ENCODE measurements around the gene CDH4. TPM values are rescaled to one million over a fixed set of nuclear protein-coding genes. Genes with fewer than 3 reads are reported as not detected.

CDH4 gene
- total and polyA plus RNA-seq, 9 donors = 0.12 to 4.4 (median 0.36) TPM

DNA sequence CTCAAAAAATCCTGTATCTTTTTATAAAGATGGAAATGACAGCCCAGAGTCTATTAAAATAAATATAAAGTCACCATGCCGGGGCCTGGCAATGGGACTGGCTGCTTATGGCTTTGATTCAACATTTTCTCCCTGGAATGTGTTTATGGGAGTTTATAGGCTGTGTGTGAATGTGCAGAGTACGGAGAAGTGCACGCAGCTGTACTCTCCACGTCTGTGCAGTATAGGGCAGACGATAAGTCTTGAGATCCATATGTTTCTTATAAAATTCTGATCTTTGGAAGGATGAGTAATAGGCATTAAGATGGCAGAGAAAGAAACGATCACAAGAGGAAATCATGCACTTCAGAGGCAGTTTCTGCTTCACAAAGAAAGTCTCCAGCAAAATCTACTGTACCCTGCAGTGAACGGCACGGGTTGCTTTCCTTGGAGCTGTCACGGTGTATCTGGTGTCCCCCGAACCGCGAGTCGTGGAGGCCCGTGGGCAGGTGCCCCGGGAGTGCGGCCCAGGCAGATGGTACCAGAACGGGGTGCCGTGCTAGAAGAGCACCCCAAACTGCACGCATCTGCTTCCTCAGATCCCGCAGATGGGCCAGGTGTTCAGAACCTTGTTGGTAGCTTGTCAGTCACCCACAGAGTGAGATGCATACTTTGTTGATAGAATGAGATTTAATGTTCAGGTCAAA is 431.1 kb downstream of the CDH4 start:
- TF ChIP-seq POLR2A (IDR thresholded peaks at IDR 0.05) (no peak), EP300 (IDR thresholded peaks at IDR 0.05) (no peak)
- TF ChIP-seq, protein P1, sequence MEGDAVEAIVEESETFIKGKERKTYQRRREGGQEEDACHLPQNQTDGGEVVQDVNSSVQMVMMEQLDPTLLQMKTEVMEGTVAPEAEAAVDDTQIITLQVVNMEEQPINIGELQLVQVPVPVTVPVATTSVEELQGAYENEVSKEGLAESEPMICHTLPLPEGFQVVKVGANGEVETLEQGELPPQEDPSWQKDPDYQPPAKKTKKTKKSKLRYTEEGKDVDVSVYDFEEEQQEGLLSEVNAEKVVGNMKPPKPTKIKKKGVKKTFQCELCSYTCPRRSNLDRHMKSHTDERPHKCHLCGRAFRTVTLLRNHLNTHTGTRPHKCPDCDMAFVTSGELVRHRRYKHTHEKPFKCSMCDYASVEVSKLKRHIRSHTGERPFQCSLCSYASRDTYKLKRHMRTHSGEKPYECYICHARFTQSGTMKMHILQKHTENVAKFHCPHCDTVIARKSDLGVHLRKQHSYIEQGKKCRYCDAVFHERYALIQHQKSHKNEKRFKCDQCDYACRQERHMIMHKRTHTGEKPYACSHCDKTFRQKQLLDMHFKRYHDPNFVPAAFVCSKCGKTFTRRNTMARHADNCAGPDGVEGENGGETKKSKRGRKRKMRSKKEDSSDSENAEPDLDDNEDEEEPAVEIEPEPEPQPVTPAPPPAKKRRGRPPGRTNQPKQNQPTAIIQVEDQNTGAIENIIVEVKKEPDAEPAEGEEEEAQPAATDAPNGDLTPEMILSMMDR (IDR thresholded peaks at IDR 0.05) = no peak
- no peak for DNase-seq
- 58 to 64% (median 62%) methylated on average over 20 of the region's 20 CpGs for WGBS, 3 donors
- no peak overlapping the region for H3K27ac ChIP-seq
- intact Hi-C loops (cut with DNase I) = no loop called here
- H3K4me1 ChIP-seq (ENCODE audit: insufficient read depth) = no peaks in the 10 kb centered on the region
- no peaks in the 10 kb centered on the region for H3K36me3 ChIP-seq
- no peaks in the 10 kb centered on the region for H3K27me3 ChIP-seq
- H3K4me3 ChIP-seq = no peak overlapping the region
- no peaks in the 10 kb centered on the region for H3K9me3 ChIP-seq

DNA sequence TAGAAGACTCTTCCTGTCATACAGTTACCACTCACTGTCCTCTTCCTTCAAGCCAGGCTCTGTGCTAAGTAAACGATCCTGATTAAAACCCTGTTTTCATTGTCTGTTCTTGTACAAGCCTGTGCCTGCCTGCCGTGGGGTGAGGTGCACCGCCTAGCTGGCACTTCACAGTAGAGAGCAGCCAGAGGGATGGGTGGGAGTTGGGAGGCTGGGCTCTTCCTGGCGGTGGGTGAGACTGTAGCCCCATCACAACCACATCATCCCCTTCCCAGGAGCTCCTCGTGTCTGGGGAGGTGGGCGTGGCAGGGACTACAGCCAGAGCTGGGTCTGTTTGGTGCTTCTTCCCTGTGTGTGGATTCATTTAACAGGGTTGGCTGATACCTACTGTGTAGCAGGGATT is 431.7 kb downstream of the CDH4 start:
- Histone ChIP-seq H3K4me1 (ENCODE audit: insufficient read depth) (no peaks in the 10 kb centered on the region), H3K9me3 (no peaks in the 10 kb centered on the region), H3K27ac (no peak overlapping the region), H3K36me3 (no peaks in the 10 kb centered on the region), H3K27me3 (no peaks in the 10 kb centered on the region), H3K4me3 (no peak overlapping the region)
- TF ChIP-seq POLR2A (IDR thresholded peaks at IDR 0.05) (no peak), EP300 (IDR thresholded peaks at IDR 0.05) (no peak)
- TF ChIP-seq, protein P1 (IDR thresholded peaks at IDR 0.05) = no peak
- intact Hi-C loops (cut with DNase I) = no loop called here
- WGBS, 3 donors = 26 to 31% (median 30%) methylated on average over 6 of the region's 6 CpGs
- no peak for DNase-seq

DNA sequence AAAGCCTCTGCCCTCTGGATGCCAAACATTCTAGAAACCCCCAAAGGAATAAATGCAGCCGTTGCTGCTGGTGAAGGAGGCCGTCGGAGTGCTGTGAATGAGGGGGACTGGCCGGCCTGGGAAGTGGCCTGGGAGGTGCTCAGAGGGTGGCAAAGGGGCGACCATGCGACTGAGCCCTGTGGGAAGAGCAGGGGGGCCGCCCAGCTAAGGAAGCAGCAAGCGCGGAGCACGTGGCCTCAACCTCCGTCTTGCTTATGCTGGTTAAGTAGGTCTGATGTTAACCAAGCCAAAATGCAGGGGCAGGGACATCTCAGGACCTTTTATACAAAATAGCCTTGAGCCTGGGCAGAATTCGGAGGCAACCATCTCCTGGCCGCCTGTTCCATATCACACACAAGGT is 432.1 kb downstream of the CDH4 start:
- TF ChIP-seq EP300 (IDR thresholded peaks at IDR 0.05) = no peak
- no peak for TF ChIP-seq POLR2A (IDR thresholded peaks at IDR 0.05)
- TF ChIP-seq, protein P1 (IDR thresholded peaks at IDR 0.05) = no peak
- H3K27ac ChIP-seq = no peak overlapping the region
- H3K9me3 ChIP-seq = no peaks in the 10 kb centered on the region
- no peak overlapping the region for H3K4me3 ChIP-seq
- H3K4me1 ChIP-seq (ENCODE audit: insufficient read depth) = no peaks in the 10 kb centered on the region
- 46 to 52% (median 48%) methylated on average over 13 of the region's 13 CpGs for WGBS, 3 donors
- H3K27me3 ChIP-seq = no peaks in the 10 kb centered on the region
- intact Hi-C loops (cut with DNase I) = no loop called here
- DNase-seq = no peak
- H3K36me3 ChIP-seq = no peaks in the 10 kb centered on the region

DNA sequence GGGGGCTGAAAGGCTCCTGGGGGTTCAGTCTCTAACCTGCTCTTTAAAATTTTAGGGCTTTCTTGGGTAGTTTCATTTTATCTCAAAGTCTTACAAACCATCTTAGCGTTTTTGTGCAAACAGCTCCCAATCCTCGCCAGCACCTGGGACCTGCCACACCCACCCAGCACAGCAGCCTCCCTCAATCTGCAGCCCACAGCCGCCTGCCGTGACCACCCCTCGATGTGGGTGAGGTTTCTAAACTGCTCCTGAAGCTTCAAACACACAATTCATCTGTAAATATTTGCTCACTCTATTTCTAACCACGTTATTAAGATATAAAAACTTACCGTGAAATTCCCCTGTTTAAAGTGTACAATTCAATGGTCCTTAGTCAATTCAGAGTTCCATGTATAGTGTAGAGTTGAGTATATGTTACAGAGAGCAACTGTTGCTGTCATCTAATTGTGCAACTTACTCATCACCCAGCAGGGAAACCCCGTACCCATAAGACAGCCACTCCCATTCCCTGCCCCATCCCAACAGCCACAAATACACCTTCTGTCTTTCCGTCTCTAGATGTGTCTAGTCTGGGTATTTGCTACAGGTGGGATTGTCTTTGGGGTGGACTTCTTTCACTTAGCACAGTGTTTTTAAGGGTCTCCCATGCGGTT is 432.6 kb downstream of the CDH4 start:
- intact Hi-C loops (cut with DNase I) = no loop called here
- no peaks in the 10 kb centered on the region for H3K9me3 ChIP-seq
- no peak overlapping the region for H3K4me3 ChIP-seq
- H3K4me1 ChIP-seq (ENCODE audit: insufficient read depth) = no peaks in the 10 kb centered on the region
- no peaks in the 10 kb centered on the region for H3K27me3 ChIP-seq
- H3K36me3 ChIP-seq = no peaks in the 10 kb centered on the region
- 55 to 65% (median 58%) methylated on average over 10 of the region's 10 CpGs for WGBS, 3 donors
- no peak for DNase-seq
- no peak for TF ChIP-seq POLR2A (IDR thresholded peaks at IDR 0.05)
- TF ChIP-seq EP300 (IDR thresholded peaks at IDR 0.05) = no peak
- TF ChIP-seq, protein P1 (IDR thresholded peaks at IDR 0.05) = no peak
- H3K27ac ChIP-seq = no peak overlapping the region

All from ovary (tissue), 9 donors.